Measurements from ENCODE around the gene CEL.
A peak's percentile ranks its signal among the peaks of the same experiment; 100 is the strongest.

CEL gene

GRCh38 chr9:133051966-133052539 is 9.7 kb upstream of the CEL start:
- Histone ChIP-seq H3K27ac (no peak overlapping the region), H3K4me3 (no peak overlapping the region)
- no peak for DNase-seq (ENCODE audit: low spot score)
- no peak for TF ChIP-seq CTCF (IDR thresholded peaks at IDR 0.05)

GRCh38 chr9:133054194-133054890 is 7.4 kb upstream of the CEL start:
- TF ChIP-seq CTCF (IDR thresholded peaks at IDR 0.05) = no peak
- H3K27ac ChIP-seq = peak overlapping the region in 1 of 2 donors; percentile 45
- DNase-seq (ENCODE audit: low spot score) = no peak
- no peak overlapping the region for H3K4me3 ChIP-seq

GRCh38 chr9:133054966-133055365 is 6.8 kb upstream of the CEL start:
- Histone ChIP-seq H3K4me3 (no peak overlapping the region), H3K27ac (peak overlapping the region in 1 of 2 donors; percentile 45)
- no peak for TF ChIP-seq CTCF (IDR thresholded peaks at IDR 0.05)
- DNase-seq (ENCODE audit: low spot score) = no peak

GRCh38 chr9:133055788-133056420 is 5.9 kb upstream of the CEL start:
- TF ChIP-seq CTCF (IDR thresholded peaks at IDR 0.05) = no peak
- DNase-seq (ENCODE audit: low spot score) = no peak
- no peak overlapping the region for H3K4me3 ChIP-seq
- H3K27ac ChIP-seq = no peak overlapping the region

- H3K27ac ChIP-seq = no peak overlapping the region
- TF ChIP-seq CTCF (IDR thresholded peaks at IDR 0.05) = no peak
- no peak for DNase-seq (ENCODE audit: low spot score)
- no peak overlapping the region for H3K4me3 ChIP-seq
These were observed 5.2 kb upstream of the CEL start for GRCh38 chr9:133056533-133056932.

- DNase-seq (ENCODE audit: low spot score) = no peak
- no peak for TF ChIP-seq CTCF (IDR thresholded peaks at IDR 0.05)
- Histone ChIP-seq H3K4me3 (no peak overlapping the region), H3K27ac (no peak overlapping the region)
These were observed 4.8 kb upstream of the CEL start for GRCh38 chr9:133057006-133057405.

- no peak overlapping the region for H3K27ac ChIP-seq
- no peak for TF ChIP-seq CTCF (IDR thresholded peaks at IDR 0.05)
These were observed 4.2 kb upstream of the CEL start for GRCh38 chr9:133057553-133057952.

More at GRCh38 chr9:133057553-133057952, 4.2 kb upstream of the CEL start:
- no peak overlapping the region for H3K4me3 ChIP-seq
- no peak for DNase-seq (ENCODE audit: low spot score)
